B cell (primary cell): ENCODE data around the gene ASB8. TPM values are rescaled to one million over a fixed set of nuclear protein-coding genes. Genes with fewer than 3 reads are reported as not detected.

Experiments used
- ATAC-seq: fragments of 200-7000 bp; cut with Tn5 transposase; one replicate; pipeline ENCODE4 v1.10.0; 2021; ENCODE audit warnings: low read depth, mild to moderate bottlenecking, moderate number of reproducible peaks, moderate library complexity
- CTCF ChIA-PET: fragments of 350-600 bp; sonication (Branson Sonifier 250); formaldehyde crosslinking; loops from one replicate; lab custom pipeline; 2021; ENCODE audit warnings: antibody characterized with exemption, inconsistent platforms; lab: Charles Lee
- POLR2A ChIA-PET: fragments of 350-600 bp; sonication (Branson Sonifier 250); formaldehyde crosslinking; loops from one replicate; lab custom pipeline; 2021; ENCODE audit warnings: antibody characterized with exemption; lab: Charles Lee
- DNase-seq: peaks from one replicate; pipeline ENCODE4 v3.0.0; 2013
- H2AFZ ChIP-seq: 2 replicates; pipeline ENCODE4 v1.6.1; 2012; ENCODE audit warnings: mild to moderate bottlenecking, low read depth, low read length; ENCODE audit not compliant: insufficient read depth, poor library complexity, severe bottlenecking
- H3K27ac ChIP-seq, 2 donors: 1 replicate in 1 of 2; 2 replicates in 1 of 2; pipeline ENCODE4 v1.5.1; 2012 to 2013; ENCODE audit warnings: low read length in 2 of 2, mild to moderate bottlenecking in 2 of 2, moderate library complexity in 1 of 2
- H3K27me3 ChIP-seq, 4 experiments: fragments of 200-600 bp in 1 of 4; sonication (generic) in 1 of 4; replicated peaks in 1 of 4; 1 replicate in 2 of 4; 2 replicates in 2 of 4; pipeline versions ENCODE4 v1.6.1 to v1.7.0; 2013 to 2016; ENCODE audit warnings: low read length in 3 of 4, mild to moderate bottlenecking in 2 of 4, mixed read lengths in 1 of 4, moderate library complexity in 1 of 4; ENCODE audit not compliant: insufficient read depth in 4 of 4, control insufficient read depth in 3 of 4; ENCODE audit errors: control extremely low read depth in 1 of 4
- H3K36me3 ChIP-seq, 2 experiments: replicated peaks in 1 of 2; 1 replicate in 1 of 2; 2 replicates in 1 of 2; pipeline versions ENCODE4 v1.6.1 to v1.7.1; 2013; ENCODE audit warnings: low read length in 1 of 2; ENCODE audit not compliant: insufficient read depth in 2 of 2, control insufficient read depth in 1 of 2; ENCODE audit errors: control extremely low read depth in 1 of 2, extremely low read depth in 1 of 2
- H3K4me1 ChIP-seq, 2 donors: fragments of 200-600 bp in 1 of 2; sonication (generic) in 1 of 2; 1 replicate in 1 of 2; 2 replicates in 1 of 2; pipeline versions ENCODE4 v1.5.1 to v1.6.1; 2013 to 2017; ENCODE audit warnings: low read length in 2 of 2; ENCODE audit not compliant: control insufficient read depth in 2 of 2, insufficient read depth in 2 of 2
- H3K4me2 ChIP-seq: replicated peaks from 2 replicates; pipeline ENCODE3; 2012; ENCODE audit warnings: mild to moderate bottlenecking, low read depth, low read length; ENCODE audit not compliant: poor library complexity, severe bottlenecking
- H3K4me3 ChIP-seq, 5 experiments: fragments of 200-600 bp in 1 of 5; sonication (generic) in 1 of 5; 1 replicate in 3 of 5; 2 replicates in 2 of 5; pipeline versions ENCODE4 v1.5.1 to v1.7.0; 2011 to 2016; ENCODE audit warnings: low read length in 4 of 5, mild to moderate bottlenecking in 4 of 5, low read depth in 2 of 5, control low read depth in 1 of 5, moderate library complexity in 1 of 5; ENCODE audit not compliant: insufficient read depth in 1 of 5; ENCODE audit errors: control extremely low read depth in 1 of 5, extremely low read depth in 1 of 5
- H3K79me2 ChIP-seq: fragments of 200-600 bp; sonication (generic); one replicate; pipeline ENCODE4 v1.6.0; 2016; ENCODE audit warnings: low read length; ENCODE audit not compliant: control insufficient read depth, insufficient read depth
- H3K9ac ChIP-seq: fragments of 200-600 bp; sonication (generic); 2 replicates; pipeline ENCODE4 v1.6.1; 2017; ENCODE audit warnings: mild to moderate bottlenecking, low read length, moderate library complexity
- H3K9me3 ChIP-seq, 3 donors: one replicate each; pipeline versions ENCODE4 v1.6.1 to v1.7.1; 2013; ENCODE audit warnings: low read length in 2 of 3; ENCODE audit not compliant: control insufficient read depth in 2 of 3, insufficient read depth in 1 of 3; ENCODE audit errors: control extremely low read depth in 1 of 3
- H4K20me1 ChIP-seq: 2 replicates; pipeline ENCODE4 v1.6.0; 2012; ENCODE audit warnings: mild to moderate bottlenecking, low read length; ENCODE audit not compliant: insufficient read depth, control insufficient read depth, poor library complexity, severe bottlenecking
- H3K27ac Mint-ChIP-seq: one replicate; pipeline ENCODE4 v1.8.0; 2021; ENCODE audit warnings: mixed read lengths
- H3K27me3 Mint-ChIP-seq: one replicate; pipeline ENCODE4 v1.8.0; 2021; ENCODE audit warnings: mixed read lengths
- H3K4me1 Mint-ChIP-seq: one replicate; pipeline ENCODE4 v1.8.0; 2021; ENCODE audit warnings: mixed read lengths
- H3K4me3 Mint-ChIP-seq: one replicate; pipeline ENCODE4 v1.8.0; 2021; ENCODE audit warnings: mixed read lengths
- H3K9me3 Mint-ChIP-seq: one replicate; pipeline ENCODE4 v1.8.0; 2022; ENCODE audit warnings: mixed read lengths; ENCODE audit not compliant: insufficient read depth
- EZH2 ChIP-seq: IDR thresholded peaks from 2 replicates; pipeline ENCODE4 v1.6.1; 2012; ENCODE audit warnings: borderline replicate concordance, low read depth, mild to moderate bottlenecking, moderate library complexity, low read length; ENCODE audit not compliant: insufficient read depth, poor library complexity, severe bottlenecking
- WGBS: methylation state at CpG from one replicate; pipeline ENCODE4 v1.1.5; 2013; ENCODE audit warnings: missing lambda C conversion rate; ENCODE audit not compliant: insufficient coverage; 5-methylcytosine and 5-hydroxymethylcytosine counted together
- intact Hi-C: fragments of 100-400 bp; cut with micrococcal nuclease; formaldehyde crosslinking; loops from one replicate; pipeline ENCODE4 v1.10.0; 2022
- polyA plus RNA-seq: library from polyadenylated mRNA; depleted of rRNA; stranded (reverse); fragments of >200 nt; gene quantifications from 2 replicates; pipeline ENCODE4 v1.2.3, GENCODE V29; 2012
- total RNA-seq, 2 donors: library from RNA; stranded (reverse); fragments of 120-200 nt in 1 of 2; gene quantifications; 1 replicate in 1 of 2; 2 replicates in 1 of 2; pipeline versions ENCODE4 v1.2.3 to v1.2.4, GENCODE V29; 2013 to 2022
- TF ChIP-seq, protein P1 (sequence below): fragments of 200-600 bp; IDR thresholded peaks from one replicate; pipeline ENCODE4 v1.8.0; 2022; ENCODE audit warnings: antibody characterized with exemption, mild to moderate bottlenecking

The ASB8 gene
- total and polyA plus RNA-seq, 2 donors (not counting 1 experiment from before 2014, with no cell fraction given) = 22.7 to 54.8 TPM

DNA sequence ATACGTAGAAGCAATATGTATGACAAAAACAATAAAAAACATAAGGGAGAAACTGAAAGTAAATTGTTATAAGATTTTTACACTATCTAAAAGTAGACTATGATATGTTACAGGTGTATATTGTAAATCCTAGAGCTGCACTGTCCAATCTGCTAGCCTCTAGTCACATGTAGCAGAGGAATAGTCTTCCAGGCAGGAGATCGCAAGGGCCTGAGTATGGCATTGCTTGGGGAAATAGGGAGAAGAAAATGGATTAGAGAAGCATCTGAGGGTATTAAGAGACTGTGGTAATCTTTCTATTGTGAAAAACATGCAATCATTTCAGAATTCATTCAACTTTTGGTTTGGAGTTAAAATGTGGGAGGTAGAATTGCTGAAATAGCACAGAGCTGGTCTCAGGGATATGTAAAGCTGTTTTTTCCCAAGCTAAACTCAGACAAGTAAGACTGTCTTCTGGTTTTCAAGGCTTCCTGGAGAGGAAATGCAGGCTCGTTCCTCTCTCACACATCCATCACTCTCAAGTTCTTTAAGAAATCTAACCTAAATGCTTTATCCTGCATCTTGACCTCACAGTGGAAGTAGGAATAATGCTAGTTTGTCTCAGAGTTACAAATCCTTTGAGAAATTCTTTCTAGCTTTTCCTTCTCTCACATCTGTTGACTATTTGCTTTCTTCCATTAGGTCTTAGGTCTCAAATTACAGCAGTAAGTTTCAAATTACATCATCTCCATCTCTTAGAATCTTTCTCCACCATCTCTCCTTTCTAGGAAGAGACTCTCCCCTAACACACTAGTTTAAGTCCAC lies 18.5 kb upstream of the ASB8 start:
- peaks cover 51% of the 10 kb centered on the region for H3K27me3 Mint-ChIP-seq
- ChIA-PET POLR2A (no interaction called here), CTCF (interaction anchor here (1.2 to 1.6 kb wide), 3 partner anchors 10 to 24 kb away, joined by 3 to 7 read pairs (median 4); no protein-coding TSS in a partner anchor)
- H2AFZ ChIP-seq = peak overlapping the region; percentile 14
- H3K9me3 Mint-ChIP-seq = no peaks in the 10 kb centered on the region
- H3K27ac Mint-ChIP-seq = no peak overlapping the region
- H3K27me3 ChIP-seq = peaks cover 0 to 17% (median 12%) of the 10 kb centered on the region in 4 experiments
- H4K20me1 ChIP-seq = no peaks in the 10 kb centered on the region
- DNase-seq (no peak), ATAC-seq (no peak)
- H3K4me3 Mint-ChIP-seq = no peak overlapping the region
- H3K79me2 ChIP-seq = no peaks in the 10 kb centered on the region
- intact Hi-C loops = no loop called here
- no peak overlapping the region for H3K9ac ChIP-seq
- H3K9me3 ChIP-seq = no peaks in the 10 kb centered on the region
- no peaks in the 10 kb centered on the region for H3K4me1 Mint-ChIP-seq
- no peaks in the 10 kb centered on the region for H3K4me1 ChIP-seq
- no peaks in the 10 kb centered on the region for H3K36me3 ChIP-seq
- H3K4me2 ChIP-seq = no peak overlapping the region
- H3K4me3 ChIP-seq = no peak overlapping the region
- 100% methylated on average over 1 of the region's 3 CpGs for WGBS
- H3K27ac ChIP-seq = no peak overlapping the region
- TF ChIP-seq, protein P1, sequence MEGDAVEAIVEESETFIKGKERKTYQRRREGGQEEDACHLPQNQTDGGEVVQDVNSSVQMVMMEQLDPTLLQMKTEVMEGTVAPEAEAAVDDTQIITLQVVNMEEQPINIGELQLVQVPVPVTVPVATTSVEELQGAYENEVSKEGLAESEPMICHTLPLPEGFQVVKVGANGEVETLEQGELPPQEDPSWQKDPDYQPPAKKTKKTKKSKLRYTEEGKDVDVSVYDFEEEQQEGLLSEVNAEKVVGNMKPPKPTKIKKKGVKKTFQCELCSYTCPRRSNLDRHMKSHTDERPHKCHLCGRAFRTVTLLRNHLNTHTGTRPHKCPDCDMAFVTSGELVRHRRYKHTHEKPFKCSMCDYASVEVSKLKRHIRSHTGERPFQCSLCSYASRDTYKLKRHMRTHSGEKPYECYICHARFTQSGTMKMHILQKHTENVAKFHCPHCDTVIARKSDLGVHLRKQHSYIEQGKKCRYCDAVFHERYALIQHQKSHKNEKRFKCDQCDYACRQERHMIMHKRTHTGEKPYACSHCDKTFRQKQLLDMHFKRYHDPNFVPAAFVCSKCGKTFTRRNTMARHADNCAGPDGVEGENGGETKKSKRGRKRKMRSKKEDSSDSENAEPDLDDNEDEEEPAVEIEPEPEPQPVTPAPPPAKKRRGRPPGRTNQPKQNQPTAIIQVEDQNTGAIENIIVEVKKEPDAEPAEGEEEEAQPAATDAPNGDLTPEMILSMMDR = no peak
- no peak for TF ChIP-seq EZH2

DNA sequence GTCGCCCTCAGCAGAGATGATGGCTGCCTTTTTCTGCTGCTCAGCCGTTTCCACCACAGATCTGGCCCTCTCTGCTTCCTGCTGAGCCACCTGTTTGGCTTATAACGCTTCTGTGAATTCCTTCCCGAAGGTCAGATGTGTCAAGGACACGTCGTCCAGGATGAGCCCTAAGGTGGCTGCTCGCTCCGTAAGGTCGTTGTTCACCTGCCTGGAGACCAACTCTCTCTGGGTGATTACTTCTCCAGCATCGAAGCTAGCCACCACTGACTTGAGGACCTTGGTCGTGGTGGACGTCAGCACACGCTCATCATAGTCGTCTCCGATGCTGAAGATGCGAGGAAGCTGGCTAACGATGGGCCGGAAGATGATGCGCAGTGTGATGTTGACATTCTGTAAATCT lies 11.7 kb upstream of the ASB8 start:
- peaks cover 13% of the 10 kb centered on the region for H3K27me3 Mint-ChIP-seq
- H3K27ac Mint-ChIP-seq = no peak overlapping the region
- Histone ChIP-seq H3K36me3 (no peaks in the 10 kb centered on the region), H3K4me2 (no peak overlapping the region), H3K4me3 (no peak overlapping the region), H4K20me1 (no peaks in the 10 kb centered on the region), H3K9me3 (no peaks in the 10 kb centered on the region), H3K4me1 (no peaks in the 10 kb centered on the region), H2AFZ (no peak overlapping the region), H3K79me2 (no peaks in the 10 kb centered on the region), H3K27me3 (peaks cover 0 to 9% (median 1%) of the 10 kb centered on the region in 4 experiments), H3K9ac (no peak overlapping the region), H3K27ac (no peak overlapping the region)
- intact Hi-C loops = loop anchor here (10.0 kb wide), 2 partner anchors 264 to 334 kb away; partner anchors contain the start of gene VDR
- ATAC-seq (no peak), DNase-seq (no peak)
- 98% methylated on average over 17 of the region's 19 CpGs for WGBS
- no peaks in the 10 kb centered on the region for H3K9me3 Mint-ChIP-seq
- CTCF ChIA-PET = interaction anchor here (1.1 to 2.1 kb wide), 2 partner anchors 17 to 227 kb away, joined by 3 to 5 read pairs; no protein-coding TSS in a partner anchor
- H3K4me1 Mint-ChIP-seq = no peaks in the 10 kb centered on the region
- H3K4me3 Mint-ChIP-seq = no peak overlapping the region
- no peak for TF ChIP-seq EZH2
- TF ChIP-seq, protein P1 = no peak
- POLR2A ChIA-PET = no interaction called here
